SHP77 treated with DMSO at 0.1 percent for 48 hours (cell line): Measurements from ENCODE around the gene CDC25B.
"Not testable (repeated sequence)": the region's sequence is repeated elsewhere in the genome, so short reads cannot be mapped to it uniquely, and the experiment has no call there.

Experiments
- DNase-seq: peaks from one replicate; lab custom pipeline; 2025; lab: John Stamatoyannopoulos, UW

CDC25B gene

GRCh38 chr20:3785240-3786125, 10.6 kb upstream of the CDC25B start:
- DNase-seq, result no peak

DNA sequence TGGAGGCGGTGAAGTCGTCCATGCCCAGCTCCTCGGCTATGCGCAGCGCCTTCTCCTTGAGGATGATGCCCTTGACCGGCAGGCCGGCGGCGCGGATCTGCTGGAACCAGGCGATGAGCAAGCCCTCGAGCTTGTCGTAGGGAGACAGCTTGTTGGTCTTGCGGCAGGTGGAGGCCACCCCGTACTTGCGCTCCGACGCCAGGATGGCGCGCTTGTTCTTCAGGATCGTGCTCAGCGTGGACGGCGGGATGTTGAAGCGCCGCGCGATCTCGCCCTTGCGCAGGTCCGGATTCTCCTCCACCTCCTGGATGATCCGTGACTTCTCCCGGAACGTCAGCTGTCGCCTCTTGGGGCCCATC, 10.0 kb upstream of the CDC25B start:
- no peak for DNase-seq

DNA sequence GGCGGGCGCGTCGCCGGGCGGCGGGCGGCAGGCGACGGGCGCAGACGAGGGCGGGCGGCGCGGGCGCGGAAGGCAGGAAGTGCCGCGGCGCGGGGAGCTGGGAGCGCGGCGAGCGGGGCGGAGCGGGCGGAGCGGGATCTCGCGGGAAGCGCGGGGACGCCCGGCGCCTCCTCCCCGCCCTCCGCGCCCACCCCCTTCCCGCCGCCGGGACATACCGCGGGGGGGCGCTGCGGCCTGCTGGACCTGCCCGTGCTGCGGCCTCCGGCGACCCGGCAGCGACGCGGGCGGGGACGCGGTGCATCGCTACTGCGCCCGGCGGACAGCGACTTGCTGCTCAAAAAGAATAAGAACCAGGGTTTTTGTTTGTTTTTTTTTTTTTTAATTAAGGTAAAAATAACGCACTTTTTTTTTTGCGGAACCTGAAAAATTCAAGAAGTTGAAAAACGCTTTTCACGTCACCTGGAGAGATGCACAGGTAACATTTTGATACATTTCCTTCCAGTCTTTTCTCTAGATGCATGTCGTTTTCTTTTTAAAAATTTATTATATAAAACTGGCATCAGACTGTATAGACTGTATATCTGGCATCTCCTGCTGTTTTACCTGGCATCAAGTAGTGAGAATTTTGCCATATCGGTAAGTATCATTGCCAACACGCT, 9.3 kb upstream of the CDC25B start, which contains the start of gene CENPB:
CENPB (minus strand) TSS at position 76 of the 659 bp plus-strand sequence. CDS start 257 bp downstream, outside the sequence.
- peak; percentile 82 for DNase-seq

DNA sequence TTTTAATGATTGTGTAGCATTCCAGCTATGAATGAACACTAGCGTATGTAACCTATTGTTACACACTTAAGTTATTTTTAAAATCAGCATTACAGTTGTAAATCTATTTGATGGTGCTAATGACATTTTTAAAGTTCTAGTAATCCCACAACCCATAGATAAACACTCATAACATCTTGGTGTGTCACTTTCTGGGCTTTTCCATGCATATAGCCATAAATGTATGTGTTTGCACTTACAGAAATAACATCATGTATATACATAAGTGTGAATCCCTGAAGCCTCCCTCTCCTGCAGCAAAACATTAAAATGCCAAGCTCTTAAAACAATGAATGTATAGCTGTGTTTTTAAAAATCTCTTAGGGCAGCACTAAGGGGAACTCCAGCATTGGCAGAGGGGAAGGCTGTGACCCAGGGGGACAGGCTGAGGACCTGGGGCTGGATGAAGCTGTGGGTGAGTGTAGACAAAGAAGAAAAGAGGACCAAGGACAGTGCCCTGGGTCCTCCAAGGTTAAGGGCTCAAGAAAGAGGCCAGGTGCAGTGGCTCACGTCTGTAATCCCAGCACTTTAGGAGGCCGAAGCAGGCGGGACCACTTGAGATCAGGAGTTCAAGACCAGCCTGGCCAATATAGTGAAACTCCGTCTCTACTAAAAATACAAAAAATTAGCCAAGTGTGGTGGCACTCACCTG, 8.6 kb upstream of the CDC25B start:
- no peak for DNase-seq

DNA sequence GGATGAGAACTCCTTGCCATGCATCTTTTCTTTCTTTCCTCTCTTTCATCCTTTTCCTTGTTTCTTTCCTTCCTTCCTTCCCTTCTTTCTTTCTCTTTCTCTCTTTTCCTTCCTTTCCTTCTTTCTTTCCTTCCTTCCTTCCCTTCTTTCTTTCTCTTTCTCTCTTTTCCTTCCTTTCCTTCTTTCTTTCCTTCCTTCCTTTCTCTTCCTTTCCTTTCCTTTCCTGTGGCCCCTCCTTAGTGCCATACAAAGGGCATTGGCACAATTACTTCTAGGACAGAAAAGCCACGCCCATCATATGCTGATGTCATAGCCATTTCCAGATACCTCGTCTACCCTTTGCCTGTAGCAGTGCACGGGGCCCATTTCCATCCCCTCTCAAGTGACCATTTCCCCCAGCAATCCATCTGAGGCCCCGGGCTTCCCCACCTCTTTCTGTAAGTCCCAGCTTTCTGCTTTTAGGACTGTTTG, 7.4 kb upstream of the CDC25B start:
- peak; percentile 8 for DNase-seq

DNA sequence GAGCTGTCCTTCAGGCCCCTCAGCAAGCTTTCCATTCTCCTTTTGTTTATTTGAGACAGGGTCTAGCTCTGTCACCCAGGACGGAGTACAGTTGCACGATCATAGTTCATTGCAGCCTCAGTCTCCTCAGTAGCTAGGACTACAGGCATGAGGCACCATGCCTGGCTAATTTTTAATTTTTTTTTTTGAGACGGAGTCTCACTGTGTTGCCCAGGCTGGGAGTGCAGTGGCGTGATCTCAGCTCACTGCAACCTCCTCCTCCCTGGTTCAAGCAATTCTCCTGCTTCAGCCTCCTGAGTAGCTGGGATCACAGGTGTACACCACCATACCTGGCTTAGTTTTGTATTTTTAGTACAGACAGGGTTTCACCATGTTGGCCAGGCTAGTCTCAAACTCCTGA, 6.9 kb upstream of the CDC25B start:
- not testable (repeated sequence) for DNase-seq

GRCh38 chr20:3794168-3794567, 1.9 kb upstream of the CDC25B start:
- not testable (repeated sequence) for DNase-seq

DNA sequence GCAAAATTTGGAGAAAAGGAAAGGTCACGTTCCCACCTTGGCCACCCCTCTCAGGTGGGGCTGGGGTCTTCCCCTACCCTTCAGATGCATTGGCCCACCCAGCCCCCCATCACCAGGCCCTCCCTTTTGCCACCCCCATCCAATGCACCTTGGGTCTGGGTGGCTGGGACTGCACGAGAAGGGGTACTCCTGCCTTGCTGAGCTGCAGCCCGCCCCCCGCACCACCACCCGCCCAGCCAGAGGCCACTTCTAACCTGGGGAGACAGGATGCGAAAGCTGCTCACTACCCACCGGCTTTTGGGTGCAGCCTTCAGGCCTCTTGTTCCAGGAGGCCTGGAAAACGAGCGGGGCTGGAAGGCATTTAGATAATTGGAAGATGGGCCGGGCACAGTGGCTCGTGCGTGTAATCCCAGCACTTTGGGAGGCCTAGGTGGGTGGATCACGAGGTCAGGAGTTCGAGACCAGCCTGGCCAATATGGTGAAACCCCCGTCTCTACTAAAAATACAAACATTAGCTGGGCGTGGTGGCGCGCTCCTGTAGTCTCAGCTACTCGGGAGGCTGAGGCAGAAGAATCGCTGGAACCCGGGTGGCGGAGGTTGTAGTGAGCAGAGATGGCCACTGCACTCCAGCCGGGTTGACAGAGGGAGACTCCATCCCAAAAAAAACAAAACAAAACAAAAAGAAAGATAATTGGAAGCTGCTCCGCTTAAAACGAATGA, 1.2 kb upstream of the CDC25B start:
- DNase-seq, result no peak

- no peak for DNase-seq
These were observed 541 bp downstream of the CDC25B start for GRCh38 chr20:3796477-3797225.

DNA sequence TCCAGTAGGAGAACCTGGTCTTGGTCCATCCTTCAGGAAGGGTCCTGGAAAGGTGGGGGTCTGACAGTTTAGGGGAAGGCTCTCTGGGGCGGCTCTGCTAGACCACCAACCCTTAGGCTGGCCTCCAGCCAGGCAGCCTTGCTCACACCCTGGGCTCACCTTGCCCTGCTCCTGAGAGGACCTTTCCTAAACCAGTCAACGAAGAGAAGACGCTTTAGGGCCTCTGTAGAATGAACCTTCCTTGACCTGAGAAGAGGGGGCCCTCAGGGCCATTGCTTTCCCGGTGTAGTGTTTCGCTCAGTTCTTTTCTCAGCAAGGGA, 1.1 kb downstream of the CDC25B start:
- DNase-seq, result no peak

DNA sequence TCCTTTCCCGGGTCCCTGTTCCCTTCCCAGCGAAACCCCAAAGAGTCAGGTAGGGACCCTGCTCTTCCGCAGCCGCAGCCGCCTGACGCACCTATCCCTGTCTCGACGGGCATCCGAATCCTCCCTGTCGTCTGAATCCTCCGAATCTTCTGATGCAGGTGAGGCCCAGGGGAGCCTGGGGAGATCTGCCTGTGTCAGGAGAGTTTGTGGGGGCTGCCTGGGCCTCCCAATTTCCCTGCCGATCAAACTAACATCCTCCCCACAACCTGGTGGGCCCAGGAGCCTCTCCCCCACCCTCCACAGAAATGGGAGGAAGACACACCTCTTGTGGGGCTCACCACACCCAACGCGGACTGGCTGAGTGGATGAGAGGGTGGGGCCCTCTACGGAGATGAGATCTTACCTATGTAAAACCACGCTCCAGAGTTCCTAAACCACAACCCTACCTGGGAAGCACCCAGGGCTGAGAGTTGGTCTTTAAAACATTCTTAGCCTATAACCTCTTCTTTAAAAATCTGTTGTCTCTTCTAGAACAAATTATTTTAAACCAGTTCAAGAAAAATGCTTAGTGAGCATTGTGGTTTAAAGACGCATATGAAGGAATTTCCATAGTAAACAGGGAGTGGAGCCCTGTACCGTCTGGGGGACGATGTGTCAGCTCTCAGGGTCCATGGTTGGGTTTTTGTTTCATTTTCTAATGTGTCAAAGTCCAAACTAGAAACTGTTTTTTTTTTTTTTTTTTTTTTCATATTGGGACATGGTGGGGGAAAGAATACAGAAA, 1.7 kb downstream of the CDC25B start:
- DNase-seq, result no peak

DNA sequence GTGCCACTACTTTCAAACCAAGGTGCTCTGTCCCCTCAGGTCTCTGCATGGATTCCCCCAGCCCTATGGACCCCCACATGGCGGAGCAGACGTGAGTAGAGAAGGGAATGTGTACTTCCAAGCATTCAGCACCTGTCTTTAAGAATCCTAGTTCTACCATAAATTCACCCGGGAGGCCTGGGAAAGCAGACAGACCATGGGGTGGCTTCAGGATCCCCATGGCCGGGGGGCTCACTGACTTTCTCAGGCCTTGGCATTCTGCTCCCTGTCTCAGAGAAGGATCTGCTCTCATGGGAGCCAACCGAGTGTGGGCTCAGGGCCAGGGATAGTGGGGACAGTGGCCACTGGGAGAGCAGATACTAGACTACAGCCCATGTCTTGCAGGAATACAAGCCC, 2.3 kb downstream of the CDC25B start:
- DNase-seq, result no peak

DNA sequence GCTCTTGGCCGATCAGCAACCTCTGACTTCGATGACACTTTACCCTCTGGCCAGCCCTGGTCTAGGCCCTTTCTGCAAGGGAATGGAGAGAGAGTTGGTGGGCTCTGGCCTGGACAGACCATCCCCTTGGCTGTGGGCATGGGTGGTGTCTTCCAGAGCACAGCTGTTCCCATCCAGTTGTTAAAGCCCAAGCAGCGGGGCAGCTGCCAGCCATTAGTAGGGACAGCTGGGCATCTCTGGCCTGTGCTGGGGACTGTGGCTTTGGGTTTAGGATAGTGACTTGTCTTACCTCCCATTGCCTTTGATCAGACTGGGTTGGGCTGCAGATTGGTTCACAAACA, 2.8 kb downstream of the CDC25B start:
- no peak for DNase-seq

DNA sequence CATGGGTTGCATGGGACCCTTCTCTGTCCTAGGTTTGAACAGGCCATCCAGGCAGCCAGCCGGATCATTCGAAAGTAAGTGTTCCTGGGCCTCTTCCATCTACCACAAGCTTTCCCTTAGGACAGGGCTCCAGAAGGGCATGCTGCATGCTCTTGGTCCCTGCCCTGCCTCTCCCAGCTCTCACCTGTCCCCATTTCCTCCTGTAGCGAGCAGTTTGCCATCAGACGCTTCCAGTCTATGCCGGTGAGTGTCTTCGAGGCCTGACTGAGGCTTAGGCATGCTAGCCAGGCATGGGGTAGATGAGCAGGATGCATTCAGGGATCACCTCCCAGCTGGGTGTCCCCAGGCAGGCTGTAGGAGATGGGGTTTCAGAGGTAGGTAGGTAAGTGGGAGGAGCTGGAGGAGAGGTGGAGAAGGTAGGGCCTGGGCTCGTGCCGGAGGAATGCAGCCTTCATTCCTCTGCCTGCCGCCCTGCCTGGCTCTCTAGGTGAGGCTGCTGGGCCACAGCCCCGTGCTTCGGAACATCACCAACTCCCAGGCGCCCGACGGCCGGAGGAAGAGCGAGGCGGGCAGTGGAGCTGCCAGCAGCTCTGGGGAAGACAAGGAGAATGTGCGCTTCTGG, 4.3 kb downstream of the CDC25B start:
- no peak for DNase-seq

DNA sequence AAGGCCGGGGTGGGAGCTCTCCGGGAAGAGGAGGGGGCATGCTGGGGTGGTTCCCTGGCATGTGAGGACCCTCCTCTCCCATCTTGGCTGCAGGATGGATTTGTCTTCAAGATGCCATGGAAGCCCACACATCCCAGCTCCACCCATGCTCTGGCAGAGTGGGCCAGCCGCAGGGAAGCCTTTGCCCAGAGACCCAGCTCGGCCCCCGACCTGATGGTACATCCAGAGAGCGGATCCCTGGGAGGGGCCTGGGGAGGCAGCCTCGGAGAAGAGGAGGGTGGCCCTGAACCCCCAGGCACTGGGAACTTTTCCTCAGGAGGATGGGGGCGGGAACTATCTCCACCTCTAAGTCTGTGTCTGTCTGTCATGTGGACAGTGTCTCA, 4.8 kb downstream of the CDC25B start:
- no peak for DNase-seq

GRCh38 chr20:3801299-3801698, 5.2 kb downstream of the CDC25B start:
- DNase-seq, result no peak

GRCh38 chr20:3801846-3802245, 5.7 kb downstream of the CDC25B start:
- DNase-seq, result no peak

DNA sequence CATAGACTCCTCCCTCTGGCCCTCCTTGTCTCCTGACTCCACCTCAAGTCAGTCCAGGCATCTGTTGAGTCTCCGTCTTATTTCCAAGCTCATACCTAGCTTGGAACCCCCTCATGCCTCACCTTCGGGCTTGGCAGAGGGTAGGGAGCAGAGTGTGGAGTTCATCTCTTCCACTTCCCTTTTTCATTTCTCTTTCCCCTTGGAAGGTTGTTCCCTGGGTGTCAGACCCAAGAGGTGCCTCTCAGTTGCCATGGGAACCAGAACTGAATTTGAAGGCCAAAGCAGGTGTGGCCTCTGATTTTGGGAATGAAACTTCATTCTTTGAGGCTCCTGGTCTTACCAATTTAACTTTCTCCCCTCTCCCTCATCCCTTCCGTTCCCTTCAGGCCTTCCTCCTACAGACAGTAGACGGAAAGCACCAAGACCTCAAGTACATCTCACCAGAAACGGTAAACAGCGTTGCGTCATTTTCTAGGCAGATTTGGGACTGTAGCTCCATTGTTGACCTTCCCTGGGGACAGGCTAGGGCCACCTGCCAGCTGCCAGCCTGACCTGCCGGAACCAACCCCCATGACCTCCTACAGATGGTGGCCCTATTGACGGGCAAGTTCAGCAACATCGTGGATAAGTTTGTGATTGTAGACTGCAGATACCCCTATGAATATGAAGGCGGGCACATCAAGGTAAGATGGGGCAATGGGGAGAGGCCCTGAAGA, 6.6 kb downstream of the CDC25B start:
- no peak for DNase-seq

- DNase-seq, result no peak
These were observed 7.2 kb downstream of the CDC25B start for GRCh38 chr20:3803289-3803688.

GRCh38 chr20:3803854-3804253, 7.7 kb downstream of the CDC25B start:
- no peak for DNase-seq
